Measurements from ENCODE around the gene DPYSL5.

DPYSL5 gene

DNA sequence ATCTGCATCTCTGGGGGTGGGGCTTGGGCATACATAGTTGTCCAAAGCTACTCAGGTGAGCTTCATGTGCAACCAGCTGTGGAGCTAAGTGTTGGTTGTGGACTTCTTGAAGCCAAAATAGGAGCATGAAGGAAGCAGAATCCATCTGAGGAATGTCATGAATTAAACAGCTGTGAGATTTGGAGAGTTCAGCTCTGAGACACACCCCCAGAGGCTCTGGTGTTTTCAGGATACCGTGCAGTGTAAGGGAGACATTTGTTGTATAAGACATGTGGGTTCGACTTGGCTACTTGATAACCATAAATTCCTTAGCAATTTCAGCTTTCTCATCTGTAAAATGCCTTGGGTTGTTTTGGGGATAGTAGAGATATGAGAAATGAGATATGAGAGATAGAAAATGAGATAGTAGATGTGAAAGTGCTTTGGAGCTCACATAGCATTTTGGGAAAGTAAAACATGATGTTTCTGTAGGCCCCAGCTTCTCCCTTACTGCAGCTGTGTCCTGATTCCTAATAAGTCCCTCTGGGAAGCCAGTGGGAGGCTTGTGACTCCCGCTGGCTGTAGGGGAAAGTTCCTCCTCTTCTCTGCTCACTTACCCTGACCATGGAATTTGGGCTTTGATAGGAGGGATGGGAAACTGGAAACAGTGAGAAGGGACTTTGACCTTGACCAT, 50.0 kb downstream of the DPYSL5 start:
- Histone ChIP-seq H3K79me2 (ENCODE audit: low read length) (no peaks in the 10 kb centered on the region), H3K4me3 (ENCODE audit: low read length) (no peak overlapping the region)

DNA sequence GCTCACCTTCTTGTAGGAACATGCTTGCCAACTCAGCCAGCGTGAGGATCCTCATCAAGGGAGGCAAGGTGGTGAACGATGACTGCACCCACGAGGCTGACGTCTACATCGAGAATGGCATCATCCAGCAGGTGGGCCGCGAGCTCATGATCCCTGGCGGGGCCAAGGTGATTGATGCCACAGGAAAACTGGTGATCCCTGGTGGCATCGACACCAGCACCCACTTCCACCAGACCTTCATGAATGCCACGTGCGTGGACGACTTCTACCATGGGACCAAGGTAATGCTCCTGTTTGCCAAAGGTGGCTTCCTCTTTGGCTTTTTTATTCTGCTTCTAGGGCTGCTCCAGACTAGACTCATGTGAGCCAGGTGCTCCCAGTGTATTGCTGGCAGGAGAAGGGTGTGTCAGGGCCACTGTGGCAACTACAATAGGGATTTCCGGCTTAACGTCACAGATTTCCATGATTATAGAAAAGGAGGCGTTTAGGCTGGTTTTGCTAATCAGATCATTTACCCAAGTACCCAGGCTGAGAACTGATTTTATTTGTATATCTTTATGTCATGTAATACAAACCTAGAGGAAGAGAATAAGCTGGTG, 50.6 kb downstream of the DPYSL5 start:
- TF ChIP-seq, protein P1, sequence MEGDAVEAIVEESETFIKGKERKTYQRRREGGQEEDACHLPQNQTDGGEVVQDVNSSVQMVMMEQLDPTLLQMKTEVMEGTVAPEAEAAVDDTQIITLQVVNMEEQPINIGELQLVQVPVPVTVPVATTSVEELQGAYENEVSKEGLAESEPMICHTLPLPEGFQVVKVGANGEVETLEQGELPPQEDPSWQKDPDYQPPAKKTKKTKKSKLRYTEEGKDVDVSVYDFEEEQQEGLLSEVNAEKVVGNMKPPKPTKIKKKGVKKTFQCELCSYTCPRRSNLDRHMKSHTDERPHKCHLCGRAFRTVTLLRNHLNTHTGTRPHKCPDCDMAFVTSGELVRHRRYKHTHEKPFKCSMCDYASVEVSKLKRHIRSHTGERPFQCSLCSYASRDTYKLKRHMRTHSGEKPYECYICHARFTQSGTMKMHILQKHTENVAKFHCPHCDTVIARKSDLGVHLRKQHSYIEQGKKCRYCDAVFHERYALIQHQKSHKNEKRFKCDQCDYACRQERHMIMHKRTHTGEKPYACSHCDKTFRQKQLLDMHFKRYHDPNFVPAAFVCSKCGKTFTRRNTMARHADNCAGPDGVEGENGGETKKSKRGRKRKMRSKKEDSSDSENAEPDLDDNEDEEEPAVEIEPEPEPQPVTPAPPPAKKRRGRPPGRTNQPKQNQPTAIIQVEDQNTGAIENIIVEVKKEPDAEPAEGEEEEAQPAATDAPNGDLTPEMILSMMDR (IDR thresholded peaks at IDR 0.05; ENCODE audit: low read depth, low read length) = no peak
- TF ChIP-seq EZH2phosphoT487 (IDR thresholded peaks at IDR 0.05; ENCODE audit: low read depth) = no peak
- no peaks in the 10 kb centered on the region for H3K36me3 ChIP-seq (replicated peaks; ENCODE audit: low read depth, low read length)
- H3K79me2 ChIP-seq (ENCODE audit: low read length) = no peaks in the 10 kb centered on the region
- H3K4me2 ChIP-seq (ENCODE audit: low read length) = no peak overlapping the region
- no peak overlapping the region for H3K4me3 ChIP-seq (ENCODE audit: low read length)
- H3K9ac ChIP-seq (ENCODE audit: low read length) = no peak overlapping the region
- H3K27me3 ChIP-seq (ENCODE audit: low read depth, low read length) = peaks cover 8% of the 10 kb centered on the region; the same call in 1 of the 2 replicates
- H3K4me1 ChIP-seq (ENCODE audit: low read length) = no peaks in the 10 kb centered on the region
- H3K9me3 ChIP-seq (ENCODE audit: insufficient read depth, low read length) = no peaks in the 10 kb centered on the region
- H2AFZ ChIP-seq (ENCODE audit: low read depth, low read length) = no peak overlapping the region
- H3K27ac ChIP-seq (ENCODE audit: low read length) = no peak overlapping the region
- H4K20me1 ChIP-seq (ENCODE audit: insufficient read depth, low read length) = no peaks in the 10 kb centered on the region

More for the DNA sequence above, 50.0 kb downstream of the DPYSL5 start:
- TF ChIP-seq, protein P1 (IDR thresholded peaks at IDR 0.05; ENCODE audit: low read depth, low read length) = no peak
- TF ChIP-seq EZH2phosphoT487 (IDR thresholded peaks at IDR 0.05; ENCODE audit: low read depth) = no peak
- no peaks in the 10 kb centered on the region for H3K36me3 ChIP-seq (replicated peaks; ENCODE audit: low read depth, low read length)
- no peak overlapping the region for H3K4me2 ChIP-seq (ENCODE audit: low read length)
- H3K9ac ChIP-seq (ENCODE audit: low read length) = no peak overlapping the region
- H3K27ac ChIP-seq (ENCODE audit: low read length) = no peak overlapping the region
- H3K27me3 ChIP-seq (ENCODE audit: low read depth, low read length) = peaks cover 8% of the 10 kb centered on the region; the same call in 1 of the 2 replicates
- H3K9me3 ChIP-seq (ENCODE audit: insufficient read depth, low read length) = no peaks in the 10 kb centered on the region
- no peaks in the 10 kb centered on the region for H4K20me1 ChIP-seq (ENCODE audit: insufficient read depth, low read length)
- H2AFZ ChIP-seq (ENCODE audit: low read depth, low read length) = no peak overlapping the region
- no peaks in the 10 kb centered on the region for H3K4me1 ChIP-seq (ENCODE audit: low read length)

DNA sequence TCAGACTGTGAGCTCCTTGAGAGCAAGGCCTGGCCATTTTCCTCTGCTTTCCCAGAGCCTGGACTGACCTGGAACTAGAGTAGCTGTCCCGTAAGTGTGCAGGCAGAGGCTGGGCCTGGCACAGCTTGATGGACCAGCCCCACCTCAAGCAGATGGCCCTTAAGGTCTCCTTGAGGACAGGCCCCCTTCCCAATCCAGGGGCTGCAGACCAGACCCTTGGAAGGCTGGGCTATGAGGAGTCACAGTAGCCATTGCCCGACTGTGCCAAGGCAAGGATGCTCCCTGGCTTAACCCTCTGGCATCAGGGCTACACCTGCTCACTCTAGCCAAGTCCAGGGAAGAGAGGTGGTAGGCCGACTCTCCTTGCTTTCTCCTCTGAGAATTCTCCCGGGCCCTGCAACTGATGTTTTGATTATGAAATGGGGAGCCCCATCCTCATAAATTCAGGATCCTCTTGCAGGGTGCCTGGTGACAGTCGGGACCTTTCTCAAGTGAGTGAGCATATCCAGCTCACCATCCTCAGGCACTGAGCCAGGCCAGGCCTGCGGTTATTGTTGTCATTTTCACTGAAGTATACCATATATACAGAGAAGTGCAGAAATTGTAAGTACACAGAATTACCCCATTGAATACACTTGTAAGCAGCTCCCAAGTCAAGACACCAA, 51.7 kb downstream of the DPYSL5 start:
- no peaks in the 10 kb centered on the region for H3K9me3 ChIP-seq (ENCODE audit: insufficient read depth, low read length)
- H3K4me3 ChIP-seq (ENCODE audit: low read length) = no peak overlapping the region
- TF ChIP-seq, protein P1 (IDR thresholded peaks at IDR 0.05; ENCODE audit: low read depth, low read length) = no peak
- TF ChIP-seq EZH2phosphoT487 (IDR thresholded peaks at IDR 0.05; ENCODE audit: low read depth) = no peak
- peaks cover 8% of the 10 kb centered on the region; the same call in 1 of the 2 replicates for H3K27me3 ChIP-seq (ENCODE audit: low read depth, low read length)
- no peak overlapping the region for H2AFZ ChIP-seq (ENCODE audit: low read depth, low read length)
- H4K20me1 ChIP-seq (ENCODE audit: insufficient read depth, low read length) = no peaks in the 10 kb centered on the region
- no peak overlapping the region for H3K4me2 ChIP-seq (ENCODE audit: low read length)
- H3K9ac ChIP-seq (ENCODE audit: low read length) = no peak overlapping the region
- no peaks in the 10 kb centered on the region for H3K4me1 ChIP-seq (ENCODE audit: low read length)
- no peak overlapping the region for H3K27ac ChIP-seq (ENCODE audit: low read length)
- H3K36me3 ChIP-seq (replicated peaks; ENCODE audit: low read depth, low read length) = no peaks in the 10 kb centered on the region
- no peaks in the 10 kb centered on the region for H3K79me2 ChIP-seq (ENCODE audit: low read length)

DNA sequence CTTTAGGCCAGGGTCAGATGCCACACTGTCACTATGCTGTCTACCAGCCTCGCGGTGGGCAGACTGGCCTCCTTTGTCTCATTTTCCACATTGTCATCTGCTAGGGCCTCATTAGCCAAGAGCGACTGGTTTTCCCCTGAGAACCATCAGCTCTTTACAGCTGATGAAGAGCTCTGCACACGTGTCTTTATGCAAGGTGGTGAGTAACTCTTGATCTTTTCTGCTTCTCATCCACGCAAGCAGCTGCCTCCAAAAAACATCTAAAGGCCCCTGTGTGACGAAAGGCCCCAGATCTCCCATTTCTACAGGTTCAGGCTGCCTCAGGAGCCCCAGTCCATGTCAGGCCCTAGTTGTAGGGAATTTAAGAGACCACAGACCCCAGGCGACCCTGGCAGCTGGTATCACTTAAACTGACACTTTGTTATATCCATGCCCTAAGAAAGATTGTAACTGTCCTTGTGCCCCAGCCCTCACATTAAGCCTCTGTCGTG, 52.9 kb downstream of the DPYSL5 start:
- H3K9me3 ChIP-seq (ENCODE audit: insufficient read depth, low read length) = no peaks in the 10 kb centered on the region
- no peak overlapping the region for H3K4me3 ChIP-seq (ENCODE audit: low read length)
- no peak overlapping the region for H3K4me2 ChIP-seq (ENCODE audit: low read length)
- no peak overlapping the region for H2AFZ ChIP-seq (ENCODE audit: low read depth, low read length)
- H3K27ac ChIP-seq (ENCODE audit: low read length) = no peak overlapping the region
- peaks cover 8% of the 10 kb centered on the region; the same call in 1 of the 2 replicates for H3K27me3 ChIP-seq (ENCODE audit: low read depth, low read length)
- no peaks in the 10 kb centered on the region for H3K36me3 ChIP-seq (replicated peaks; ENCODE audit: low read depth, low read length)
- H3K4me1 ChIP-seq (ENCODE audit: low read length) = no peaks in the 10 kb centered on the region
- no peak overlapping the region for H3K9ac ChIP-seq (ENCODE audit: low read length)
- TF ChIP-seq, protein P1 (IDR thresholded peaks at IDR 0.05; ENCODE audit: low read depth, low read length) = no peak
- no peak for TF ChIP-seq EZH2phosphoT487 (IDR thresholded peaks at IDR 0.05; ENCODE audit: low read depth)
- no peaks in the 10 kb centered on the region for H3K79me2 ChIP-seq (ENCODE audit: low read length)
- H4K20me1 ChIP-seq (ENCODE audit: insufficient read depth, low read length) = no peaks in the 10 kb centered on the region
